ENCODE results near the gene ZNF445.
"Not testable (repeated sequence)": the region's sequence is repeated elsewhere in the genome, so short reads cannot be mapped to it uniquely, and the experiment has no call there.

Gene ZNF445

DNA sequence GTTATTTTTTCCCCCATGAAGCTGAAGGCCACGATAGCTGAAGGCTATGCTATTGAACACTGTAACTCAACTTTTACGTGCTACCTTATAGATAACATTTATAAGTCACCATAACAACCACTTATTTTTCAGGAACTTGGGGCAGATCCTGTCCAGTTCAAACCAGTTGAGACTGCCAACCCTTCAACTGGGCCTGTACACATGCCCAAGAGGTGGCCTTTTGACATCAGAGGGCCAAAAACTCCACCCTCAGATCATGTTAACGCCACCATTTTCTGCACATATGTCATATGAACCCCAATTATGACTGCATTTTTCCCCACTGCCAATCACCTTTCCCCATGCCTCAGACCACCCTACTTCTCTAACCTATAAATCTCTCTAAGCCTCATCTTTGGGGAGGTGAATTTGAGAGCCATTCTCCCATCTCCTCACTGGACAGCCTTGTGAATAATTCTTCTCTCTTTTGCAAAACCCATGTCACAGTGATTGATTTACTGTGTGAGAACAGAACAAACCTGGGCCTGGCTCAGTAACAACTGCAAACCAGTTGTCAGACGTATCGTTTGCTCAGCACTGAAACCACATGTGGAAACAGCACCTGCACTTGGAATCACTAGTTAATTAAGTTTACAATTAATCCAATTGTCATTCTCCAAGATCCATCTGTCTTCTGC is 42.5 kb downstream of the ZNF445 start:
- no peak for DNase-seq (ENCODE audit: low read depth)

GRCh38 chr3:44430466-44430865 is 47.0 kb downstream of the ZNF445 start:
- no peak for DNase-seq (ENCODE audit: low read depth)

DNA sequence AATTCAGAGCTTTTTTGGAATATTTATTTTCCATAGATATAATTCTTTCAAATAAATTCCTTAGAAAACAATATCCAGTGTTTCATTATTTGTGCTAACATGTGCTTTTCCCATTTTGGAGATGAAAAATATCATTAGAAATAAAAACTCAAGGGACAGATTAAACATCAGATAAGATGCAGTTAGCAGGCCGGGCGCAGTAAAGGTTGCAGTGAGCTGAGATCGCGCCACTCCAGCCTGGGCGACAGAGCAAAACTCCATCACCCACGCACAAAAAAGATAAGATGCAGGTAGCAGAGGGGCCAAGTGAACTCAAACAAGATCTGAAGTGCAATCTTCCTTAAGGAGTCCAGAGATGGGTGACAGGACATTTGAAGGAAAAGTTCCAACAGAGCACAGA is 48.0 kb downstream of the ZNF445 start:
- no peak for DNase-seq (ENCODE audit: low read depth)

- DNase-seq (ENCODE audit: low read depth), result no peak
Observed at GRCh38 chr3:44428910-44429309, 48.6 kb downstream of the ZNF445 start.

DNA sequence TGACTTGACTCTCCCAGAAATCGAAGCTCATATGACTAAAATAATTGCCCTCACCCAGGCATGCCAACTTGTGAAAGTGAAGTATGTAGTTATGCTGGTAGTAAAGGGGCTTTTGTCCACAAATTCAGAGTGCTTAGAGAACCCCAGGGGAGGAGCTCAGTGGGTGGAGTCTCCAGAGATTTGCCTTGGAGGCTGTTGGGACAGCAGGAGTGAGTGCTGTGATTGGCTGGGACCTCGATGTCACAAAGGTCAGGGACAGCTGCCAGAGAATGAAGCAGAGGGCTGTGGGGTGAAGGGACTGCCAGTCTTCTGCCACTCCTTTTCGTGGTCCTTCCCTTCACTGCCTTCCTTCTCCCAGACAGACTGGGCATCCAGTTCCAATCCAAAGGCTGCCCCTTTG is 49.8 kb downstream of the ZNF445 start:
- no peak for DNase-seq (ENCODE audit: low read depth)

GRCh38 chr3:44424758-44425157 is 52.7 kb downstream of the ZNF445 start:
- no peak for DNase-seq (ENCODE audit: low read depth)

DNA sequence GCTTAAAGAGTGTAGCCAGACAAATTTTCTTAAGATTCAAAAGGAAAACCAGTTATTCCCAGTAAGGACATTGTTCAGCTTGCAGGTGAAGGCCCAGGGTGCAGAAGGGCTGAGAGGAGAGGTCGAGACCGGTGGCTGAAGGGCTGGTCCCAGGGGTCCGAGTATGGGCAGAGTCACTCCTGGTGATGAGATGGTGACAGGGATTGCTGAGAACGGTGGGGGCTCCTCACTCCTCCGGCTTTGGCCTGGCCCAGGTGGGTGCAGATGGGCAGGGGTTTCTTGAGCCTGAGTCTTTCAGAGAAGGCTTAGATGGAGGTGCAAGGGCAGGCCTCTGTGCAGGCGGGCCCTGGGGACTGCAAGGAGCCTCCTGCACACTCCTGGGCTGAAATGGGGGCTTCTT is 56.2 kb downstream of the ZNF445 start:
- DNase-seq (ENCODE audit: low read depth), result no peak

DNA sequence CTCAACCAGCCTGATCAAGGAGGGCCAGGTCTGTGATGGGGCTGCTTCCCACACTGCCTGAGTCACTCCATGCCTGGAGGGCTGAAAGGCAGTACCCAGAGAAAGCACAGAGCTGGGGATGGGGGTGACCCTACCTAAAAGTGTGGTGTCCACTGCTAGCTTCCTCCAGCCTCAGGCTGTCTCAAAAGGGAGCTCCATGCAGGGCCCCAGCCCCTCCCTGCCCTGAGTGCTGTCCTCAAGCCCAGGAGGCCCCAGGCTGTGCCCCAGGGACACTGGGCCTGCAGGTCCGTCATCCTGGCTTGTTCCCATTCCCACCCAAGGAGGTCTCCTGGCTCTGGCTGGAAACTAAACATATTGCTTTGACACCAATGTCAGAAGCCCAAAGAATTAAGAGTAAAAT is 56.8 kb downstream of the ZNF445 start:
- DNase-seq (ENCODE audit: low read depth), result no peak

DNA sequence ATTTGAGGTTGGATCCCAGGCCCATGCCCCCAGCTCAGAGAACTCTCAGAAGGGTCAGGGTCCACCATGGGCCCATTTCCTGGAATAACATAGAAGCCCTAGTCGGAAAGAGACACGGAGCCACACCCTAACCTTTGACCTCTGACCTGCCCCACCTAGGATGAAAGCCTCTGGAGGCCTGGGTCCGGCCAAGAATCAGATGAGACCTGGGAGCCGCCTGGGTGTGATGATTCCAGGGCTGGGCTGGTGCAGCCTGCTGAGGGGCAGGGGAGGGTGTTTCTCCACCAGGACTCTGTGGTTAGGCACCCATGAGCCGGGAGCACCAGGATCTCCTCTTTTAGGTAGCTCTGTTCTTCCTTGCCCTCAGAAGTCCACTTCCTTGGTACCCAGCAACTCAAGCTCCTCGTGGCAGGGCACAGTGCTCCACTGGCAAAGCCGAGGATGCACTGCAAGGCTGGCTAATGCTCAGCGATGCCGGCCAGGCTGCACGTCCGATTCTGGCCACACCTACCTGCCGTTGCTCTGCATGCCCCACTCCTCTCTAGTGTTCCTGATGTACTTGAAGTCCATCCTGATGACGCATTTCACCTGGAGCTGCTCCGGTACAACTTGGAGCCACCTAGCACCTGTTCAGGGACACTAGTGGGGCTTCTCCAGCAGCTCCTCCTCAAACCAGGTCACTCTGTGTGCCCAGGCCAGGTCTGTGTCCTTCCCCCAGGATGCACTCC is 57.4 kb downstream of the ZNF445 start:
- DNase-seq (ENCODE audit: low read depth), result no peak

DNA sequence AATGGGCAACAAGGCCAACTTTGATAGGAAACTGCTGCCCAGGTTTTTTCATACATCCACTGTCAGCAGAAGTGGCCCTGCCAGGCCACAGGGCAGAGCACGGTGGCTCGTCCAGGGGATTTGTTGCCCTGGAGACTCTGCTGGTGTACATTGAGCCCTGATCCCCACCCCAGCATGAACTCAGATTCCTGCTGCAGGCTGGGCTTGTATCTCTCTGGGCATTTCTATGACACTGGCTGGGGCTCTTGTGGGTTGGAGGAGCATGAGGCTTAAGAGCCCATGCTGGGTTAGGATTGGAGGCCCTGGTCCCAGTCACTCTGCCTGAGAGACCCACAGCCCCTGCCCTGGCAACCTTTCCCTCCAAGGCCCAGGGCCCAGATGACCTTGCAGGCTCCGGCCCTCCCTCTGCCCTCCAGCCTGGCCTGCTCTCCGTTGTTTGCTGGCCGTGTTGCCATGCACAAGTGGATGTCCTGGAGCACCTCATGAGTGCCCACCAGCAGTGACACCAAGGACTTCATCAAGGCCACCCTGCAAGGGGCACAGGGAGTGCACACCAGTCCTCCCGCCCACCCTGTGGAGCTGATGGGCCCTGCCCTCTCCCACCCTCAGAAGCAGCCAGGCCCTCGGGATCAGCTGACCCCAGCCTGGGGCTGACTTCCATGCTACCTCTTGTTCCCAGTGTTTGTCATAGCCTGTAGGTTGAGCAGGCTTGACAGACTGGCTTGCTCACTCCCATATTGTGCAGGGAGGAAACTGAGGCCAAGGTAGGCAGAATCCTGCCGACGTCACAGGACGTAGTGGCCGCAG is 58.2 kb downstream of the ZNF445 start:
- no peak for DNase-seq (ENCODE audit: low read depth)

DNA sequence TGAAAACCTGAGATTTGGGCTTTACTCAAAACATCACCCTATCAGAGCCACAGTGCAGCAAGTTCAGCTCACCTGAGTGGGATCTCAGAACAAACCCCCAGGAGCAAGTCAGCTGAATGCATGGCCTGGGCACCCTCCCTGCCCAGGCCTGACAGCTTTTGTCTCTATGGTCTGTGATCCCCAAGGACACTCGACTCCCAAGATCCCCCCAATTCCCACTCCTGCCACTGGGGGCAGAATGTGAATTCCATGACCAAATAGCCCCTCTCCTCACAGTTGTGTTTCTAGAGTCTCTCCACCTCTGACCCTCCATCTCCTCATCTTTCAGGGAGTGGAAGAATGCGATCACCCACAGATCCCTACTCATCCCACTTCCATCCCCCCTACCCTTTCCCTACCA is 58.9 kb downstream of the ZNF445 start:
- no peak for DNase-seq (ENCODE audit: low read depth)

GRCh38 chr3:44418118-44418517 is 59.4 kb downstream of the ZNF445 start:
- not testable (repeated sequence) for DNase-seq (ENCODE audit: low read depth)

DNA sequence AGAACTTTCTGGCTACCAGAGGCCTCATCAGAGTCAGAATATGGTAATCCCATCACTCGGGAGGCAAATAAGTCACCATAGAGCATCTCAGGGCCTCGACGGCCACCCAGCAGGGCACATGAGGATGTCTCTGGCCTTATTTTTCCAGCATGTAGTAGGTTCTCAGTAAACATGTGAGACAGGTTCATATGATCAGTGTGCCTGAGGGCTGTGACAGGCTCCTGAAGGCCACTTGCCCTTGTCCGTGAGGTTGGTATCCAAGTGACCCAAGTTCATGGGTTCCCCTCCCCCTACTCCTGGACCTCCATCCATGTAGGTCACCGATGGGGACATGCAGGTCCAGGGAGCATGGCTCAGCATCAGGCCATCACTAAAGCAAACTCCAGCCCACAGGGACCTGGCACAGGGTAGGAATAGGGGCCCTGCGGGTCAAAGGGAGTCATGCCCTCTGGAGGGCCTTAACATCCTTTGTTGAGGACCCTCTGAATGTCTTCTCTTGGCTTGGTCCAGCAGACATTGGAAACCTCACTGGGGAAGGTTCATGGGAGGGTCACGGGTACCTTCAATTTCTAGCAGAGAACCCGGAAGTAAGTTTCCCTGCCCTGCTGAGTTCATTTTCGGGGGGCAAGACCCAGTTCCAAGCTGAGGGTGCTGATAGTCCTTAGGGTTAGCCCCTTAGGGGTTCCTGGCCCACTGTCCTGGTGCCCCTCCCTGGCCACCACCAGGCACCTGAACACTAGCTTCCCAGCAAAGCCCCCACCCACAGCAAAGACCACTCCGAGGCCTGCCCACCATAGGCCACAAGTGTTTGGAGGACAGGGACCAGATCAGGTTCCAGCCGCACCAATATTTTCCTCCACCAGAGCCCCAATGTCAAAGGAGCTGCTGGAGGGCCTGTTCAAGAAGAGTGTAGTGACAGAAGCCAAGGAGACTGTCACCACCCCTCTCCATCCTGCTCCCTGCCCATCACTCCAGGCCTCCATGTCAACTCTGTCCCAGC is 61.1 kb downstream of the ZNF445 start:
- DNase-seq (ENCODE audit: low read depth), result no peak

DNA sequence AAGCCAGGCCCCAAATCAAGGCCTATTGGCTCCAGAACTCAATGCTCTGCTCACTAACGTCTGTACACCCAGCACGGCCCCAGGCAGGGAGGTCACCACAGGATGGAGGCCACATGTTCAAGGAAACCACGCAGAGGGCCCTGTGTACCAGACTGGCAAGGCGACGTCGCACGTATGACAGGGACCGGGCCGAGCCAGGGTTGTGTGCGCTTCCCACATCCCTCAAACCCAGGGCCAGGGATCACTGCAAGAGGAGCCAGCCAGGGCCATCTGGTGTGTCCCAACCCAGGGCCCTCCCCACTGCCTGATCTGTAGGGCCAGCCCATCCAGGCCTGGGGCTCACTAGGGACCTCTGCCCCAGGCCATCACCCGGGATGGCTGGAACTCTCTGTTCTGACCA is 62.0 kb downstream of the ZNF445 start:
- DNase-seq (ENCODE audit: low read depth), result no peak

- no peak for DNase-seq (ENCODE audit: low read depth)
Observed at GRCh38 chr3:44414517-44415090, 62.9 kb downstream of the ZNF445 start.

GRCh38 chr3:44412365-44412764 is 65.1 kb downstream of the ZNF445 start:
- no peak for DNase-seq (ENCODE audit: low read depth)

- DNase-seq (ENCODE audit: low read depth), result no peak
Observed at GRCh38 chr3:44411031-44411645, 66.3 kb downstream of the ZNF445 start.

DNA sequence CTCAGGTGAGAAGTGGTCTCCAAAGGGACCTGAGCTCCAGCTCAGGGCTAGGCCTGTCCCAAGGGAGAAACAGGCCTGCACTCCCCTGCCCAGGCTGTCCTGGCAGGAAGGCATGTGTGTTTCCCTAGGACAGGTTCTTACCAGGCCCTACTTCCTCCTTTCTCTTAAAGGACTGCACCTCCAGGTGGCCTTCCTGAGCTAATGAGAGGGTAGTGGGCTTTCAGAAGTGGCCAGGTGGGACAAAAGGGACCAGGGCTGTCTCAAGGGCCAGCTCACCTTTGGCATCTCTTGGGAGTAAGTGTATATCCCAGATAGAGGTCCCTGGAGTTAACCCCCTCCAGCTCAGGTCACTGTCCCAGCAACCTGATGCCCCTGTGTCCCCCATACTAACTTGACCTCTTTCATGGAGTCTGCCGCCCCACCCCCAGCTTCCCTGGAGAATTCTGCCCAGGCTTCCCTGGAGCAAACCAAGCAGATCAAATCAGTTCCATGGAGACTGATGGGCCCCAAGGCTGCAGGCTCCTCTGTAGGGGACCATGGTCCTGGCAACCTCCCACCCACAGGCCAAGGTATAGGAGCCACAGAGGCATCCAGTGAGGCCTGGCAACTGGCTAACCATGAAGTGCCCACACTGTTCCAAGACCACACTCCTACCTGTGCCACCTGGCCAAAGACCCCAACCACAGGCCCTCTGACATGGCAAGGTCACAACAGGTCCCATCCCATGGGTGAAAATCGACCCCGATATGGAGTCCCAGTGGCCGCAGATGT is 67.6 kb downstream of the ZNF445 start:
- no peak for DNase-seq (ENCODE audit: low read depth)

- no peak for DNase-seq (ENCODE audit: low read depth)
Observed at GRCh38 chr3:44402548-44402947, 74.9 kb downstream of the ZNF445 start.

DNA sequence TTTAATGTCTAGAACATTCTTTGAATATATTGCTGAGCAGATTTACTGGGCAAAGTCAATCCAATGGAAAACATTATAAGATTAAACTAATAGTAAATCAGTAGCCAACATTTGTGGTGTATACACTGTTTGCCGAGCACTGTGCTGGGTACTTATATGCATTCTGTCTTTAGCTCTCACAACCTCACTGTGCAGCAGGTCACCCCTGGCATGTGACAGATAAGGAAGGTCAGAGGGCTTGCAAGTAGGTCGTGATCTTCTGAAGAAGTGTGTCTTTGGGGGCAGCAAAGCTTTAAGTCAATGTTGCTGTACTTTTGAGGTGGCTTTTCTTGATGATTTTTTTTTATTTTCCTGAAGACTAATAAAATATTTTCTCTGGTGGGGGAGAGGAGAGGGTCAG is 76.7 kb downstream of the ZNF445 start:
- no peak for DNase-seq (ENCODE audit: low read depth)

All from EH (cell line).